NCI-H2029 treated with DMSO at 0.1 percent for 48 hours (cell line): ENCODE results near the gene PLCB4.
"Not testable (repeated sequence)": the region's sequence is repeated elsewhere in the genome, so short reads cannot be mapped to it uniquely, and the experiment has no call there.

ENCODE experiments used
- DNase-seq: peaks from one replicate; lab custom pipeline; 2025; lab: John Stamatoyannopoulos, UW

Gene PLCB4

GRCh38 chr20:9142809-9143208, 73.9 kb downstream of the PLCB4 start:
- DNase-seq: no peak

GRCh38 chr20:9143926-9144325, 75.0 kb downstream of the PLCB4 start:
- no peak for DNase-seq

GRCh38 chr20:9144643-9145042, 75.8 kb downstream of the PLCB4 start:
- DNase-seq: no peak

- no peak for DNase-seq
These were observed 76.3 kb downstream of the PLCB4 start for GRCh38 chr20:9145142-9145541.

- no peak for DNase-seq
These were observed 77.8 kb downstream of the PLCB4 start for GRCh38 chr20:9146649-9147048.

GRCh38 chr20:9147547-9148024, 78.7 kb downstream of the PLCB4 start:
- DNase-seq: no peak

GRCh38 chr20:9148291-9148690, 79.4 kb downstream of the PLCB4 start:
- no peak for DNase-seq

- DNase-seq: no peak
These were observed 80.2 kb downstream of the PLCB4 start for GRCh38 chr20:9149087-9149486.

GRCh38 chr20:9149796-9150195, 80.9 kb downstream of the PLCB4 start:
- no peak for DNase-seq

GRCh38 chr20:9150679-9151078, 81.8 kb downstream of the PLCB4 start:
- no peak for DNase-seq

GRCh38 chr20:9152139-9152538, 83.3 kb downstream of the PLCB4 start:
- DNase-seq: not testable (repeated sequence)

GRCh38 chr20:9154464-9155024, 85.7 kb downstream of the PLCB4 start:
- no peak for DNase-seq

GRCh38 chr20:9156529-9157280, 87.8 kb downstream of the PLCB4 start:
- DNase-seq: no peak

GRCh38 chr20:9160331-9160730, 91.4 kb downstream of the PLCB4 start:
- no peak for DNase-seq

- DNase-seq: no peak
These were observed 91.9 kb downstream of the PLCB4 start for GRCh38 chr20:9160757-9161156.

- peak; percentile 24 for DNase-seq
These were observed 92.4 kb downstream of the PLCB4 start for GRCh38 chr20:9161311-9161710.

GRCh38 chr20:9163251-9163650, 94.4 kb downstream of the PLCB4 start:
- DNase-seq: no peak

GRCh38 chr20:9163995-9164394, 95.1 kb downstream of the PLCB4 start:
- DNase-seq: no peak

GRCh38 chr20:9165261-9165660, 96.4 kb downstream of the PLCB4 start:
- DNase-seq: no peak

GRCh38 chr20:9166153-9166780, 97.4 kb downstream of the PLCB4 start:
- DNase-seq: peak; percentile 70

- DNase-seq: no peak
These were observed 100.5 kb downstream of the PLCB4 start for GRCh38 chr20:9169409-9169808.

- no peak for DNase-seq
These were observed 104.0 kb downstream of the PLCB4 start for GRCh38 chr20:9172851-9173250.

GRCh38 chr20:9177278-9177677, 108.4 kb downstream of the PLCB4 start:
- no peak for DNase-seq
